BLaER1 treated with 17β-estradiol and CSF1 and Interleukin-3, amounts not matched to agents 10 nM and 100 nM (cell line): ENCODE measurements around the gene ADCY9.

Experiments used
- H3K27ac ChIP-seq, 11 experiments: shearing (Covaris generic); formaldehyde crosslinking; 2 replicates each; pipeline ENCODE4 v1.8.1; 2022
- H3K27me3 ChIP-seq, 11 experiments: shearing (Covaris generic); formaldehyde crosslinking; 2 replicates each; pipeline ENCODE4 v1.8.1; 2022
- H3K36me3 ChIP-seq, 11 experiments: shearing (Covaris generic); formaldehyde crosslinking; 2 replicates each; pipeline ENCODE4 v1.8.1; 2022
- H3K4me1 ChIP-seq, 10 experiments: shearing (Covaris generic); formaldehyde crosslinking; 2 replicates each; pipeline ENCODE4 v1.8.1; 2022
- H3K4me2 ChIP-seq, 11 experiments: shearing (Covaris generic); formaldehyde crosslinking; 2 replicates each; pipeline ENCODE4 v1.8.1; 2022
- H3K4me3 ChIP-seq, 10 experiments: shearing (Covaris generic); formaldehyde crosslinking; 2 replicates each; pipeline ENCODE4 v1.8.1; 2022
- H3K9ac ChIP-seq, 11 experiments: shearing (Covaris generic); formaldehyde crosslinking; 2 replicates each; pipeline ENCODE4 v1.8.1; 2022
- H3K9me3 ChIP-seq, 11 experiments: shearing (Covaris generic); formaldehyde crosslinking; replicated peaks in 1 of 11; 2 replicates each; pipeline ENCODE4 v1.8.1; 2022
- H4K20me1 ChIP-seq, 11 experiments: shearing (Covaris generic); formaldehyde crosslinking; 2 replicates each; pipeline ENCODE4 v1.8.1; 2022
- Cebpa-rat ChIP-seq, 11 experiments: shearing (Covaris generic); IDR thresholded peaks; 2 replicates each; pipeline ENCODE4 v1.8.1; 2022

The ADCY9 gene

DNA sequence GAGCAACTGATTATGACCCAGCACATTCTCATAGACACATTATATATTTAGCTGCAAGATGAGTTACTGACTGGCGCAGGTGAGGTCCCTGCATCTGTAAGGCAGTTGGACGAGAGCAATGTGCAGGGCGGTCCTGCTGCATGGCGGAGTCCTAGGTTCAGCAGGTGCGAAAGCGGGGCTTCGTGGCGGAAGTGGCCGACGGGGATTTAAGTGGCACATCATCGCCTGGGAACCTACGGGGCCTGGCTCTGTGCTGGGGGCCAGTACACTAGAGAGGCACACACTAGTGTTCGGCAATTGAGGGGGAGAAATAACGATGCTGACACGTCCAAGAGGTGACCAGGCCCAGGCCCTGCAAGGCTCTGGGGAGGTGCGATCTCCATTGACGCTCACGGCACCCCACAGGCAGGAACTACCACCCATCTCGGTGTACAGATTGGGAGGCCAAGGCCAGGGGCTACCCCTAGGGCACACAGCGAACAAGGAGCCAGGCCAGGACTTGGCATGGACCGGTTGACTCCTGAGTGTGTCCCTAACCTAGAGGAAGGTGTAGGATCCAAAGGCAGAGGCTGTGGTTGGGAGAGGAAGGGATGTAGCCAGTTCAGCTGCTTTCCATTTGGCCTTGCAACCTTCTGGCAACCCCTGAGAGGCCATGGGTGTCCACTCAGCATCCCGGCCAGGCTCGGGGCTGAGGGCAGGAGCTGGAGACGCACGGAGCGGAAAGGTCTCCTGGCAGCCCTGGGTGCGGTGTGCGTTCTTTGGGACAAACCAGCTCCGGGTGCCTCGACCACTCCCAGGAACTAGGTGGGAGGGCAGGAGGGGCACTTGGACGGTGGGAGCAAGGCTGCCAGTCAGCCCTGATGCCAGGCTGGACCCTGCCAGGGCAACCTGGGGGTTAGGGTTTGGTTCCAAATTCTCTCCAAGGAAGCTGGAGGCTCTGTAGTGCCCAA, 131.9 kb downstream of the ADCY9 start:
- Histone ChIP-seq H3K4me3 (no peak overlapping the region), H3K27me3 (no peaks in the 10 kb centered on the region), H3K4me2 (peak overlapping the region in 8 of 11 experiments; percentile 11 to 96 (median 80); a peak in 7 of 22 replicates), H3K4me1 (peaks cover 39 to 66% (median 45%) of the 10 kb centered on the region in 10 experiments), H3K36me3 (peaks cover 17 to 100% (median 75%) of the 10 kb centered on the region in 11 experiments), H3K9ac (peak overlapping the region in 2 of 11 experiments; percentile 4 to 63; a peak in 2 of 22 replicates), H4K20me1 (peaks cover 0 to 4% (median 0%) of the 10 kb centered on the region in 11 experiments; a peak in 2 of 22 replicates), H3K9me3 (no peaks in the 10 kb centered on the region), H3K27ac (peak overlapping the region in 2 of 11 experiments; percentile 20 to 23; a peak in 3 of 22 replicates)
- TF ChIP-seq Cebpa-rat (IDR thresholded peaks at IDR 0.05) = no peak

DNA sequence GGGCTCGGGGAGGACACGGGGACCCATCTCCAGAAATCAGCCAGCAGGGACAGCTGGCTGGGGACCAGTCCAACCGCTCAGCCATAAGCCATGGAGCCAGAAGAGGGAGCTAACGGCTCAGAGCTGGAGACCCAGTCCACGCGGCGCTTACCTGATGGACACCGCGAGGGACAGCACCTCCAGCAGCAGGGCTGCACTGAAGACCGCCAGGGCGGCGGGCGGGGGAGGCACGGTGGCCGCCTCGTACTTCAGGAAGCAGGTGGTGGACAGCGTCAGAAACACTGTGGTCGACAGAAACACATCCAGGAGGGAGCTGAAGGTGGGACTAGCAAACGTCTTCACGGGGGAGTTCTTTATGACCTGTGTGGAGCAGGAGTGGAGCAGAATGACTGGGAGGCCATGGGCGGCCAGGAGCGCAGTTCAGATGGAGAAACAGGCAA, 133.1 kb downstream of the ADCY9 start:
- peak overlapping the region in 9 of 11 experiments; percentile 23 to 71 (median 52); a peak in 16 of 22 replicates for H3K9ac ChIP-seq
- peaks cover 28 to 100% (median 75%) of the 10 kb centered on the region in 11 experiments for H3K36me3 ChIP-seq
- peak overlapping the region; percentile 70 to 96 (median 80) for H3K4me2 ChIP-seq
- no peaks in the 10 kb centered on the region for H3K27me3 ChIP-seq
- peak overlapping the region in 5 of 10 experiments; percentile 2 to 40 (median 13); a peak in 4 of 20 replicates for H3K4me3 ChIP-seq
- peak overlapping the region in 8 of 11 experiments; percentile 28 to 71 (median 56); a peak in 14 of 22 replicates for H3K27ac ChIP-seq
- H3K9me3 ChIP-seq = no peaks in the 10 kb centered on the region
- peaks cover 0 to 4% (median 0%) of the 10 kb centered on the region in 11 experiments; a peak in 2 of 22 replicates for H4K20me1 ChIP-seq
- TF ChIP-seq Cebpa-rat (IDR thresholded peaks at IDR 0.05) = no peak
- peaks cover 31 to 58% (median 42%) of the 10 kb centered on the region in 10 experiments for H3K4me1 ChIP-seq

DNA sequence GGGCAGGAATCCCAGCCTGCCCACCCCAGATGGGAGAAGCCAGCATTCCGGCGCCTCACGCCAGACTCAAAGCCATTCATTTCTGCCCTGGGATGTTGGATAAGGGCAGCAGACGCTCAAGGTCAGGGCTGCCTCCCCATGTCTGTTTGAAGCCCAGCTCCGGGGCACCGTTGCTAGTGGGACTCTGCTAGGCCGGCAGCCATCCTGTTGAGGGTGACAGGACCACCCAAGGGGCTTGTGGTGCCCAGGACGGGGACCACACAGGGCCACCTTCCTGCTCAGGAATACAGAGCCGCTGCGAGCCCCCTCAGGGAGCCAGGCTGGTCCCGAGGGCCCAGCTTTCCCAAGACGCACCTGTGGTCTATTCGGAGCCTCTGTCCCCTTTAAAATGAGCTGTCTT, 134.0 kb downstream of the ADCY9 start:
- Histone ChIP-seq H3K4me1 (peaks cover 26 to 54% (median 42%) of the 10 kb centered on the region in 10 experiments), H3K27me3 (no peaks in the 10 kb centered on the region), H3K36me3 (peaks cover 32 to 100% (median 75%) of the 10 kb centered on the region in 11 experiments), H3K4me3 (peak overlapping the region in 4 of 10 experiments; percentile 2 to 50 (median 20); a peak in 3 of 20 replicates), H3K4me2 (peak overlapping the region; percentile 70 to 96 (median 80)), H3K9me3 (no peaks in the 10 kb centered on the region), H4K20me1 (peaks cover 0 to 4% (median 0%) of the 10 kb centered on the region in 11 experiments; a peak in 3 of 22 replicates), H3K9ac (peak overlapping the region in 9 of 11 experiments; percentile 37 to 71 (median 54); a peak in 17 of 22 replicates), H3K27ac (peak overlapping the region in 8 of 11 experiments; percentile 28 to 71 (median 60); a peak in 16 of 22 replicates)
- no peak for TF ChIP-seq Cebpa-rat (IDR thresholded peaks at IDR 0.05)

DNA sequence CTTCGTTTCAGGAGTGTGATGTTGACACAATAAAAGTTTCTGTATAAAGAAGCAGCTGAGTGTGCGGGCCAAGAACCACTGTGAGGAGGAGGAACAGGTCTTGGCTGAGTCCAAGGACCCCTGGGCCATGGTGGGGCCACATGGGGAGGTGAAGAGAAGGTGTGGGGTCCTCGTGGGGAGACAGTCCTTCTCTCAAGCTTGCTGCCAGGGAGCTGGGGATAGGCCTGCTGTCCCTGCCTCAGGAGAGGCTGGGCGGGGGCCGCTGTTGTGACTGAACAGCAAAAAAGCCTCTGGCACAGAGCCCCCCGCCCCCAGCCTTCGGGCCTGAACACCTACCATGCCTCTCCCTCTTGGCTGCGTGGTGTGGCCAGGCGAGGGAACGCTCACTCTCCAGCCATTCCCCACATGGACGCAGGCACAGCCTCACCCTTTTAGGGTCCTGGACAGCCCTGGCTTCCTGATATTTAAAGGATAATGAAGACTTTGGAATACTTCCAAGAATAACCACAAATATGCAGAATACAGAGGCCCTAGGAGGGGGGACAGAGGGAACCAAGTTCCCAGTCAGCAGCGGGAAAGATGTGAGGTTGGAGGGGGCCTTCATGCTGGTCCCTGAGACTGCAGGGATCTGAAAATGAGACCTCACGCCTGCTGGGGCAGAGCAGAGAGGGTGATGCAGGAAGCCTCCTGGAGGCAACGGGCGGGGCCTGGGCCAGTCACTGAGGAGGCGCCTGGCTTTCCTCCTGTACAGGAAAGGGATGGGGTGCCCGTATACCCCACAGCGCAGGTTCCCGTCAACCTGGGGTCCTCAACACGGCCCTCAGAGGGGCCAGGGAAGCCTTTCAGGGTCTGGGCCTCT, 135.8 kb downstream of the ADCY9 start:
- Histone ChIP-seq H3K4me3 (no peak overlapping the region), H3K27ac (peak overlapping the region in 3 of 11 experiments; percentile 11 to 34 (median 28); a peak in 2 of 22 replicates), H3K27me3 (no peaks in the 10 kb centered on the region), H3K4me1 (peaks cover 26 to 52% (median 42%) of the 10 kb centered on the region in 10 experiments), H3K9ac (peak overlapping the region in 5 of 11 experiments; percentile 4 to 50 (median 20); a peak in 5 of 22 replicates), H3K4me2 (peak overlapping the region in 8 of 11 experiments; percentile 0 to 83 (median 16); a peak in 11 of 22 replicates), H3K36me3 (peaks cover 45 to 100% (median 78%) of the 10 kb centered on the region in 11 experiments), H4K20me1 (peaks cover 0 to 4% (median 0%) of the 10 kb centered on the region in 11 experiments; a peak in 3 of 22 replicates), H3K9me3 (no peaks in the 10 kb centered on the region)
- TF ChIP-seq Cebpa-rat (IDR thresholded peaks at IDR 0.05) = no peak

GRCh38 chr16:3979518-3979917, 136.7 kb downstream of the ADCY9 start:
- Histone ChIP-seq H3K4me2 (no peak overlapping the region), H3K9me3 (no peaks in the 10 kb centered on the region), H3K27me3 (no peaks in the 10 kb centered on the region), H3K4me1 (peaks cover 26 to 42% (median 39%) of the 10 kb centered on the region in 10 experiments), H3K27ac (no peak overlapping the region), H3K9ac (no peak overlapping the region), H3K36me3 (peaks cover 54 to 100% (median 81%) of the 10 kb centered on the region in 11 experiments), H4K20me1 (peaks cover 0 to 4% (median 0%) of the 10 kb centered on the region in 11 experiments; a peak in 3 of 22 replicates), H3K4me3 (no peak overlapping the region)
- no peak for TF ChIP-seq Cebpa-rat (IDR thresholded peaks at IDR 0.05)

DNA sequence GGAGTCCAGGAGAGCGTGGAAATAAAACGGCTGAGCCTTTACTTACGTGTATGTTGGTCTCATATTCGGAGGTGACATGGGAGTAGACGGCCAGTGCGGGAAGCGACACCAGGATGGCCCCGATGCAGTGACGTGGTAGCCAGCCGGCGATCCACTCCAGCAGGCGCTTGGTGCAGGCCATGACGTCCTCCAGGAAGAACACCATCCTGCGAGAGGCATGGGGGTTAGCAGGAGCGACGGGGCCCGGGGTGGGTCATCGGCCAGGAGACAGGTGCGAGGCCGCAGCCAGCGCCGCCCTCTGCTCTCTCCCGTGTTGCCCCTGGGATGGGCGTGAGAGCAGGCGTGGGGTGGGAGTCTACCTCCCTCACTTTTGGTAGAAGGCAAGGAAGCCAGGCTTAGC, 137.2 kb downstream of the ADCY9 start:
- TF ChIP-seq Cebpa-rat (IDR thresholded peaks at IDR 0.05) = no peak
- Histone ChIP-seq H3K4me3 (no peak overlapping the region), H3K27me3 (no peaks in the 10 kb centered on the region), H3K4me1 (peaks cover 26 to 38% (median 35%) of the 10 kb centered on the region in 10 experiments), H3K36me3 (peaks cover 58 to 100% (median 81%) of the 10 kb centered on the region in 11 experiments), H3K27ac (no peak overlapping the region), H4K20me1 (peaks cover 0 to 4% (median 0%) of the 10 kb centered on the region in 11 experiments; a peak in 2 of 22 replicates), H3K9ac (no peak overlapping the region), H3K9me3 (no peaks in the 10 kb centered on the region), H3K4me2 (no peak overlapping the region)

- TF ChIP-seq Cebpa-rat (IDR thresholded peaks at IDR 0.05) = no peak
- Histone ChIP-seq H3K4me2 (no peak overlapping the region), H3K4me3 (no peak overlapping the region)
These were observed 138.9 kb downstream of the ADCY9 start for GRCh38 chr16:3977376-3977775.

GRCh38 chr16:3974751-3975150, 141.5 kb downstream of the ADCY9 start:
- H3K27me3 ChIP-seq = no peaks in the 10 kb centered on the region
- no peak overlapping the region for H3K9ac ChIP-seq
- no peak overlapping the region for H3K4me2 ChIP-seq
- H4K20me1 ChIP-seq = no peaks in the 10 kb centered on the region; a peak in 1 of 22 replicates
- no peak overlapping the region for H3K27ac ChIP-seq
- no peaks in the 10 kb centered on the region for H3K9me3 ChIP-seq
- H3K4me3 ChIP-seq = no peak overlapping the region
- no peak for TF ChIP-seq Cebpa-rat (IDR thresholded peaks at IDR 0.05)
- H3K36me3 ChIP-seq = peaks cover 60 to 100% (median 95%) of the 10 kb centered on the region in 11 experiments
- no peaks in the 10 kb centered on the region for H3K4me1 ChIP-seq

More at GRCh38 chr16:3977376-3977775, 138.9 kb downstream of the ADCY9 start:
- H3K9ac ChIP-seq = no peak overlapping the region
- H3K9me3 ChIP-seq = no peaks in the 10 kb centered on the region
- no peak overlapping the region for H3K27ac ChIP-seq
- peaks cover 14 to 21% (median 18%) of the 10 kb centered on the region in 10 experiments for H3K4me1 ChIP-seq
- peaks cover 0 to 3% (median 0%) of the 10 kb centered on the region in 11 experiments; a peak in 2 of 22 replicates for H4K20me1 ChIP-seq
- H3K27me3 ChIP-seq = no peaks in the 10 kb centered on the region
- H3K36me3 ChIP-seq = peaks cover 62 to 100% (median 92%) of the 10 kb centered on the region in 11 experiments
